ENCODE measurements around the gene STON1. TPM values are rescaled to one million over a fixed set of nuclear protein-coding genes. Genes with fewer than 3 reads are reported as not detected.
A peak's percentile ranks its signal among the peaks of the same experiment; 100 is the strongest.

The STON1 gene
- total RNA-seq, 1 experiment from 2014 or later, result 5.5 TPM

DNA sequence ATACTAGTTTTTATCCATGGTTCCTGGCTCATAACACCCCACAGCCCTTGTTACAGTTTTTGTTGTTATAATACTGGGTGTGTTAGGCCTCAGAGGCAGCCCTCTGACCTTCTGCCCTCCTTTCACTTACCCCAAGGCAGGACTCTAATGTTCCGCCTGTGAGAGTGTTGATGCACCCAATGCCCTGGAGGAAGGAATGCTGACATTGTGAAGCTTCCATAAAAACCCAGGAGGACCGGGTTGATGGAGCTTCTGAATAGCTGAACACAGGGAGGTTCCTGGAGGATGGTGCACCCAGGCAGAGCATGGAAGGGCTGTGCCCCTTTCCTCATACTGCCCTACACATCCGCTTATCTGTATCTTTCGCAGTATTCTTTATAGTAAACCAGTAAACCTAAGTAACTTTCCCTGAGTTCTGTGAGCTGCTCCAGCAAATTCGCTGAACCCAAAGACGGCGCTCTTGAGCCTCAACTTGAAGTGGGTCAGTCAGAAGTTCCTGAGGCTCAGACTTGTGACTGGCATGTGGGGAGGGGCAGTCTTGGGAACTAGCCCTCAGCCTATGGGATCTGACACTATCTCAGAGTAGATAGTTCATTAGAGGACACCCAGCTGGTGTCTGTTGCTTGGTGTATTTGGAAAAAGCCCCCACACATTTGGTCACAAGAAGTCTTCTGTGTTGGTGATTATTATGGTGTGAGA lies 10.4 kb downstream of the STON1 start:
- Histone ChIP-seq H3K27ac (ENCODE audit: insufficient read length, low read depth, low read length) (no peak overlapping the region), H3K27me3 (ENCODE audit: insufficient read depth, low read length) (no peaks in the 10 kb centered on the region), H3K9ac (ENCODE audit: extremely low read depth, insufficient read length, low read length) (no peak overlapping the region), H2BK120ac (ENCODE audit: low read depth, low read length, poor library complexity, severe bottlenecking) (no peak overlapping the region), H2BK5ac (ENCODE audit: insufficient read length, low read length) (no peak overlapping the region), H3K79me2 (ENCODE audit: insufficient read depth, low read length) (no peaks in the 10 kb centered on the region), H2BK12ac (ENCODE audit: insufficient read length, low read depth, low read length) (no peak overlapping the region), H3T11ph (ENCODE audit: low read length) (no peak overlapping the region), H3K4me1 (ENCODE audit: insufficient read depth, low read length) (no peaks in the 10 kb centered on the region), H4K20me1 (ENCODE audit: control insufficient read depth, insufficient read depth, insufficient read length) (no peaks in the 10 kb centered on the region), H3K14ac (ENCODE audit: insufficient read depth, low read length) (no peak overlapping the region), H3K23me2 (ENCODE audit: insufficient read length, low read depth, low read length, poor library complexity, severe bottlenecking) (no peaks in the 10 kb centered on the region), H3K4me2 (ENCODE audit: insufficient read depth, insufficient read length, low read length) (no peak overlapping the region), H2AFZ (ENCODE audit: low read length) (no peak overlapping the region), H4K91ac (ENCODE audit: insufficient read length, low read depth, low read length) (no peak overlapping the region), H4K5ac (ENCODE audit: insufficient read length, low read depth, low read length) (no peak overlapping the region), H4K8ac (replicated peaks; ENCODE audit: insufficient read length, low read depth, low read length) (no peak overlapping the region), H3K23ac (ENCODE audit: insufficient read length, low read depth, low read length) (no peak overlapping the region), H2BK15ac (ENCODE audit: low read depth, low read length) (no peak overlapping the region), H3K18ac (ENCODE audit: insufficient read length, low read depth, low read length) (no peak overlapping the region), H3K56ac (ENCODE audit: insufficient read length, low read depth, low read length) (no peak overlapping the region), H2AK5ac (ENCODE audit: insufficient read length, low read length) (no peak overlapping the region), H3K79me1 (ENCODE audit: insufficient read depth, low read depth, low read length, poor library complexity, severe bottlenecking) (no peaks in the 10 kb centered on the region), H2BK20ac (ENCODE audit: low read depth, low read length, poor library complexity, severe bottlenecking) (no peak overlapping the region), H3K9me3 (ENCODE audit: control insufficient read depth, low read depth, low read length) (no peaks in the 10 kb centered on the region), H3K4ac (ENCODE audit: low read depth, low read length) (no peak overlapping the region)
- WGBS (ENCODE audit: extremely low coverage, insufficient read length, low lambda C conversion rate), result no CpG with 5 or more reads among the region's 7 CpGs
- no peaks in the 10 kb centered on the region for H3K27me3 Mint-ChIP-seq (ENCODE audit: low read depth)
- TF ChIP-seq, protein P1, sequence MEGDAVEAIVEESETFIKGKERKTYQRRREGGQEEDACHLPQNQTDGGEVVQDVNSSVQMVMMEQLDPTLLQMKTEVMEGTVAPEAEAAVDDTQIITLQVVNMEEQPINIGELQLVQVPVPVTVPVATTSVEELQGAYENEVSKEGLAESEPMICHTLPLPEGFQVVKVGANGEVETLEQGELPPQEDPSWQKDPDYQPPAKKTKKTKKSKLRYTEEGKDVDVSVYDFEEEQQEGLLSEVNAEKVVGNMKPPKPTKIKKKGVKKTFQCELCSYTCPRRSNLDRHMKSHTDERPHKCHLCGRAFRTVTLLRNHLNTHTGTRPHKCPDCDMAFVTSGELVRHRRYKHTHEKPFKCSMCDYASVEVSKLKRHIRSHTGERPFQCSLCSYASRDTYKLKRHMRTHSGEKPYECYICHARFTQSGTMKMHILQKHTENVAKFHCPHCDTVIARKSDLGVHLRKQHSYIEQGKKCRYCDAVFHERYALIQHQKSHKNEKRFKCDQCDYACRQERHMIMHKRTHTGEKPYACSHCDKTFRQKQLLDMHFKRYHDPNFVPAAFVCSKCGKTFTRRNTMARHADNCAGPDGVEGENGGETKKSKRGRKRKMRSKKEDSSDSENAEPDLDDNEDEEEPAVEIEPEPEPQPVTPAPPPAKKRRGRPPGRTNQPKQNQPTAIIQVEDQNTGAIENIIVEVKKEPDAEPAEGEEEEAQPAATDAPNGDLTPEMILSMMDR (conservative IDR thresholded peaks at IDR 0.05), result peak; percentile 24; the same call in 2 of the 3 replicates
- H3K4me1 Mint-ChIP-seq, result peaks cover 10 to 14% of the 10 kb centered on the region in 2 experiments
- peaks cover 0 to 10% (median 0%) of the 10 kb centered on the region in 3 experiments; a peak in 3 of 7 replicates for H3K36me3 Mint-ChIP-seq (ENCODE audit: insufficient read depth in 1 of 3, low read depth in 3 of 3)
- no peak overlapping the region for H3K4me3 Mint-ChIP-seq
- H3K9me3 Mint-ChIP-seq, result no peaks in the 10 kb centered on the region; a peak in 1 of 5 replicates
- peak overlapping the region in 1 of 3 experiments; percentile 86; a peak in 2 of 7 replicates for H3K27ac Mint-ChIP-seq
- peak; percentile 52 for DNase-seq

Data from H9 (cell line).